ENCODE measurements around the gene FFAR3. TPM values are rescaled to one million over a fixed set of nuclear protein-coding genes. Genes with fewer than 3 reads are reported as not detected.

The FFAR3 gene
- total and polyA plus RNA-seq, 2 of the 13 experiments (the other 11 are each of a cell fraction or from before 2014, with no cell fraction given): not detected

DNA sequence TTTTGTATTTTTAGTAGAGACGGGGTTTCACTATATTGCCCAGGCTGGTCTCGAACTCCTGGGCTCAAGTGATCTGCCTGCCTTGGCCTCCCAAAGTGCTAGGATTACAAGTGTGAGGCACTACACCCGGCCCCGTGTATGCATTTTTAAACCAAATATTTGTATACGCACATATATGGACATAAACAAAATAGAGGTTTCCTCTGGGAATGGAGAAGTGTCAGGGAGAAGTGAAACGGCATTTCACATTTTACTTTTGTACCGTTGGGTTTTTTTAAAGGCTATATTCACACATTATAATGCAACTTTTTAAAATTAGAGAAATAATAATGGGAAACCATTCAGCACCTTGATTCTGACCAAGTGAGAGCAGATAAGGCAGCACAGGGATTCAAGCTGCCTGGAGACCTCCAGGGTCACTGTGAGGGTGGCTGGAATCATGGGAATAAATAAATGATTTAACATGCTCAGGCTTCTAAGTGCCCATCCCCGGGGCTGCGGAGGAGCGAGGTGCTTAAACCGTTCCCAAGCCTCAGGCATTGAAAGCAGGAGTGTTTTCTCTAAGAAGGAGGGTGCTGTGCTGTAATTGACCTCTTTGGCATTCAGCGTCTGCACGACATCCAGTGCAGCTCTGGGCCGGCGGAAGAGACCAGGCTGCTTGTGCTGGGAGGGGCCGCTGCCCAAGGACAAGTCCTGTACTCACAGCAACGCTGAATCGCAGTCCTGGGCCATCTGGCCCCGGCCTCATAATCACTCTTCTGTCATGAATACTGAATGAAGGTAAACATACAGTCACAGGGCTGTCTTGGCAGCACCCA, 37.3 kb downstream of the FFAR3 start (continued):
- no peak for TF ChIP-seq ADNP (CRISPR knock-in tag; IDR thresholded peaks at IDR 0.05)
- no peak for TF ChIP-seq HMG20A (CRISPR knock-in tag; IDR thresholded peaks at IDR 0.05; ENCODE audit: borderline replicate concordance)
- no peak for TF ChIP-seq POLR2AphosphoS5 (IDR thresholded peaks at IDR 0.05; ENCODE audit: low read depth, low read length)
- no peak for TF ChIP-seq NFIC (IDR thresholded peaks at IDR 0.05; ENCODE audit: low read length)
- TF ChIP-seq ZNF503 (CRISPR knock-in tag; IDR thresholded peaks at IDR 0.05): no peak
- no peak for TF ChIP-seq ZNF367 (CRISPR knock-in tag; IDR thresholded peaks at IDR 0.05; ENCODE audit: borderline replicate concordance)
- no peak for TF ChIP-seq ELF4 (CRISPR knock-in tag; IDR thresholded peaks at IDR 0.05; ENCODE audit: borderline replicate concordance)
- TF ChIP-seq ZMYM3 (CRISPR knock-in tag; IDR thresholded peaks at IDR 0.05): no peak; the same call in 1 of the 2 replicates
- TF ChIP-seq ZIK1 (CRISPR knock-in tag; IDR thresholded peaks at IDR 0.05; ENCODE audit: borderline replicate concordance, low read depth): no peak
- no peak for TF ChIP-seq RNF2 (conservative IDR thresholded peaks at IDR 0.05; ENCODE audit: low read depth)
- no peak for TF ChIP-seq ZNF136 (CRISPR knock-in tag; IDR thresholded peaks at IDR 0.05; ENCODE audit: low read depth)
